NCI-H774 (cell line): ENCODE results near the gene CCDC183.
"Not testable (repeated sequence)": the region's sequence is repeated elsewhere in the genome, so short reads cannot be mapped to it uniquely, and the experiment has no call there.

ENCODE experiments used
- DNase-seq: peaks from one replicate; lab custom pipeline; 2025; lab: John Stamatoyannopoulos, UW

The CCDC183 gene

DNA sequence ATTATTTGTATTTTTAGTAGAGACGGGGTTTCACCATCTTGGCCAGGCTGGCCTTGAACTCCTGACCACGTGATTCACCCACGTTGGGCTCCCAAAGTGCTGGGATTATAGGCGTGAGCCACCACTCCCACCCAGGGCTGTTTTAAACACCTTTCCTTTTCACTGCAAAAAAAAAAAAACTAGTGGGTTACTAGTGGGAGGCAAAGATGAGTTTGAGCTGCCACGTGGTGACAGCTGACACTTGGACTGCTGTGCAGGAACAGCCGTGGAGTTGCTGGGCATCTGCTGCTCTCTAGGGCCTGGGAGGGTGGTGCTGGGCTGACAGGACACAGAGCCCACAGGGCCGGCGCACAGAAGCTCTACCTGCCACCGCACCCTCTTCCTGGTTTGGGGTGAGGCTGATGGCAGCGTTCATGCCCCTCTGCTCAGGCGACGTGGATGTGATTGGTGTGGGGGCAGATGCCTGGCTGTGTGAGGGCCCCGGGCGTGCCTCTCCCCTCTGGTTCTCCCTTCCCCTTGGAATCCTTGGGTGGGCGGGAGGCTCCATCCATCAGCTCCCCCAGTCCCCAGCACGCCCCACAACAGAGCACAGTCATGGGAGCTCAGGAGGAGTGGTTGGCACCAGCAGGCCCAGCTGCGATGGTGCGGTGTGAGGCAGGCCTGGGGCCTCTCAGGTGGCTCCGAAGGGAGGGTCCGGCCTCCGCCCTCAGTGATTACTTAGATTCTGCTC lies 28.5 kb downstream of the CCDC183 start:
- DNase-seq, result no peak

DNA sequence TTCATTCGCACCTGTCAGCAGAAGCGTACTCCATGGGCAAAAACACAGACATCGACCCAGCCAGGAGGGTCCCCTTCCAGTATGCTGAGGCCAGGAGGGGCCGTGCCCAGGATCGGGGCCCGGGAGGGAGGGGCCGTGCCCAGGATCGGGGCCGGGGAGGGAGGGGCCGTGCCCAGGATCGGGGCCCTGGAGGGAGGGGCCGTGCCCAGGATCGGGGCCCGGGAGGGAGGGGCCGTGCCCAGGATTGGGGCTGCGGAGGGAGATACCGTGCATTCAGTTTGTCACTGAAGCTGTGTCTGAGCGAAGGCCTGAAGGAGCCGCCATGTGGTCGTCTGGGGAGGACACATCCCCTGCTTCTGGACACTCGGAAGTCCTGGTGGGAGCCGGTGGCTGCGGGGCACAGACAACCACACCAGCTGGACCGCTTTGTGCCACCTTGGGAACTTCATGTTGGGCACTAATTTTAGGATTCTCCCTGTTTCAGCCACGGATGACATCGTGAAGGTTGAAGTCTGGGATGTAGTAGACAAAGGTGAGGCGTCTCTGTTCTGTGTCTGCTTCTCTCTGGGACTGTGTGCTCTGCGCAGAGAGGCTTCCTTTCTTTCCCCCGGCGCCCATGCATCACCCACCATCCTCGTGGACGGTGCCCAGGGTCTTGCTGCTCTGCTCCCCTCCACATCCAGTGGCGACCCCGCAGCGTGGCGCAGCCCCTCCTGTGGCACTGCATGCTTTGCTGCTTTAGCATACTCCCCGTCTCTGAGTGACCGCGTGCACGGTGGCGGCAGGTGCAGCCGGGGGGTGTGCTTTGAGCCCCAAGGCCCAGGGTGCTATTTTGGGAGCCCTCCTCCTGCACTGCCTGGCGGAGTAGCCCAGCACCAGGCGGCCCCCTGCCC lies 29.4 kb downstream of the CCDC183 start:
- DNase-seq, result no peak

DNA sequence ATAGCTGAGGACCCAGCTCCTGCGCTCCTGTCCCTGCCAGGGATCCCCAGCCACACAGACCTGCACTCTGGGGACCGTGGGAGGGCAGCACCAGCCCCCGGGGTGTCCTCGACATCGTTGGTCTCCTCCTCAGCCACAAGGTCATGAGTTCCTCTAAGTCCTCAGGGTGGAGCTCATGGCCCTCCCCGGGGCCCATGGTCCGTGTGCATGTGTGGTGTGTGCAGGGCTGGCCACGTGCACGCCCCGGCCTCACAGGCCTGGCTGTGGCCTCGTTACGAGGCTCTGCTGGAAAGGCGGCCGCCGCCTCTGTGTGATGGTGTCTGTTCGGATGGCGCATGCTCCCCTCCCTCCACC lies 30.0 kb downstream of the CCDC183 start:
- no peak for DNase-seq

DNA sequence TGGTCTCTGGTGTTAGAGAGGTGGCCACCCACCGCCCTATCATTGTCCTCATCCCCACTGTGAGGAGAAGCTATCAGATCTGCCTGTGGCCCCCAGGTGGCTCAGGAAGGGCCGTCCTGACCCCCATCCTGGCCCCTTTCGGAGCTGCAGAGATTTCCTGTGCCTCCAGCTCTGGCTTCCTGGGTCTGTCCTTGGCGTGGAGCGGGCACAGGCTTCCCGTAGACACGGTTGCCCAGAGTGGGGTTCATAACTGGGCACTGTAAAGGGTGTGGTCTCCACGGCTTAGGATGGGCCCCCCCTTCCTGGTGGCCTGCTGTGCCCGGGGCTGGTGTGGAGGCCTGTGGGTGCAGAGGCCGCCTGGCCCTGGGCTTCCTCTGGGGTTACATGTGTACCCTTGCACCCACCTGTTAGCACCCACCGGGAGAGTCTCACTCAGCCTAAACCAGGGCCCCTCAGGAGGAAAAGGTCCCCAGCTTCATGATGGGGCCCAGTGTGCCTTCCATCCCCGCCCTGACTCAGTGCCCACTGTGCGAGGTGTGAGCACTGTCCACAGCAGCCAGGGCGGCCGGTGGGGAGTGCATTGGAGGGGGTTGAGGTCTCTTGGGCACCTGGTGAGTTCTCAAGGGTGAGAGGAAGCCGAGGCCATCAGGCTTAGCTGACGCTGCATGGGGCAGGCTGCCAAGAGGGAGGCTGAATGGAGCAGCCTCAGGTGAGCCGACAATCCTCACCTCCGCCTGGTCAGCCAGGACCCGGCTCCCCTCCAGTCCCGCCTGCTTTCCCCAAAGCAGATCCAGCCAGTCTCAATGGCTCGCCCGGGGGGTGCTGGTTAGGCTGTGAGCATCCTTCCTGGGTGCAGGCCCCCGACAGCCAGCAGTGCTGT lies 30.8 kb downstream of the CCDC183 start:
- DNase-seq, result no peak

DNA sequence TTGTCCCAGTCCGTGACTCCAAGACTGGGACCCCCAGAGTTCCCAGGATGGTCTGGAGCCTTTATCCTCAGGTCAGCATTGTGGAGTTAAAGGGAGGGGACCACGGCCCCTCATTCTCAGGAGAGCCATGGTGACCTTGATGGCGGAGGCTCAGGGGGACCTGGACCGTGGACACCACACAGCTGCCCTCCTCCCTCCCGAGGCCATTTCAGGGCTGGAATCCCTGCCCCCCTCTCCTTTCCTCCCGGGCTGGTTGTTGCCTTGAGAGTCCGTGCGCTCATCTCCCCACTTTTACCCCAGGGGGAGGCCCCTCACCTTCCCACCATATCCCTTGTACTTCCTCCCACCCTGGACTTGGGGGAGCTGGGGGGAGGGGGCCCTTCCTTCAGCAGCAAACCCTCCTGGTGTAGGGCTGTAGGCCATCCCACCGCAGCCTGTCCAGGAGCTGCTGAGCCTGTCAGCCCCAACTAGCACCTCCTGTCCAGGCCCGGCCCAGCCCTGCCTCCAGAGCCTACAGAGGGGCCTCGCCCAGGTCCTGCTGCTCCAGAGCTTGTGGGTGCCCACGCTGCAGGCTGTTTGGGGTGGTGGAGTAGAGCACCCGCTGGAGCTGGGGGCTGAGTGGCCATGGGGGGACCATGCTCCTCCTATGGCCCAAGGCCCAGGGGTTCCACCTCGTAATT lies 31.8 kb downstream of the CCDC183 start:
- DNase-seq, result no peak

DNA sequence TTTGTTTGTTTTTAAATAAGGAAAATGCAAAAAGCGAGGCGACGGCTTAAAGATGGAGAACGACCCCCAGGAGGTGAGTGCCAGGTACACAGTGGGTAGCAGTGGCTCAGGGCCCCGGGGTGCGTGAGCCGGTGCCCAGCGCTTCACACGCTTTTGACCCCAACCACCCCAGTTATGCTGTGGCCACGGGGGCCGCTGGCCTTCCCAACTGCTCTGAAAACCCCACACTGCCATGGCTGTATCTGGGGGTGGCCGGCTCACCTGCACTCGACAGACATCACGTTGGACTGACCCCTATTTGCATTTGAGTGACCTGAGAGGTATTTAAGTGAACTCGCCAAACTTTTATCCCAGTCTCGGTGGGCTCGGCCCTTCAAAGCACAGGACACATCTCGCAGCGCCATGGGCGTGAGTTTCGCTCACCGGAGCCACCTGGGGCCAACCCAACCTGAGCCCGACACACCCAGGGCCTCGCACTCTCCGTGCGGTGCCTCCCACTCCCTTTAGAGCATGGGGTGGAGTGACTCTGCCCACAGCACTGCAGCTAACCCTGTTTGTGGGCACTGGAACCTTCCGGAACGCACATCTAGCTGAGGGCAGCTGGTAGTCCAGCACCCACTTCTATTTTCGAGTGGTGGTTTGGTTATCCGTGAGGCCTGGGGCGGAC lies 32.5 kb downstream of the CCDC183 start:
- no peak for DNase-seq

DNA sequence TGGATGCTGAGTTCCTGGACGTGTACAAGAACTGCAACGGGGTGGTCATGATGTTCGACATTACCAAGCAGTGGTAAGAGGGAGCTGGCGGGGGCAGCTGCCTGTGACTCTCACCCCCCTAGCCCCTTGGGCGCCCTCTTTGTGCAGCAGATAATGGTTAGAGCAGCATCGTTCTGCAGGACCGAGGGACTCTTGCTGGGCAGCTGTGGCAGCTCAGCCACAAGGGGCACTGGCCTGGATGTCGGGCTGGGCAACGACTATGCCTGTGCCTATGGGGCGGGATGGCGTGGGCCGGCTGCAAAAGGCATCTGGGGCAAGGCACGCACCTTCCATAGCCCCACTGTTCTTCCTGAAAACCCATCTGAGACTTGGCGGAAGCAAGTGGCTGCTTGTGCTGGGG lies 33.3 kb downstream of the CCDC183 start:
- no peak for DNase-seq

DNA sequence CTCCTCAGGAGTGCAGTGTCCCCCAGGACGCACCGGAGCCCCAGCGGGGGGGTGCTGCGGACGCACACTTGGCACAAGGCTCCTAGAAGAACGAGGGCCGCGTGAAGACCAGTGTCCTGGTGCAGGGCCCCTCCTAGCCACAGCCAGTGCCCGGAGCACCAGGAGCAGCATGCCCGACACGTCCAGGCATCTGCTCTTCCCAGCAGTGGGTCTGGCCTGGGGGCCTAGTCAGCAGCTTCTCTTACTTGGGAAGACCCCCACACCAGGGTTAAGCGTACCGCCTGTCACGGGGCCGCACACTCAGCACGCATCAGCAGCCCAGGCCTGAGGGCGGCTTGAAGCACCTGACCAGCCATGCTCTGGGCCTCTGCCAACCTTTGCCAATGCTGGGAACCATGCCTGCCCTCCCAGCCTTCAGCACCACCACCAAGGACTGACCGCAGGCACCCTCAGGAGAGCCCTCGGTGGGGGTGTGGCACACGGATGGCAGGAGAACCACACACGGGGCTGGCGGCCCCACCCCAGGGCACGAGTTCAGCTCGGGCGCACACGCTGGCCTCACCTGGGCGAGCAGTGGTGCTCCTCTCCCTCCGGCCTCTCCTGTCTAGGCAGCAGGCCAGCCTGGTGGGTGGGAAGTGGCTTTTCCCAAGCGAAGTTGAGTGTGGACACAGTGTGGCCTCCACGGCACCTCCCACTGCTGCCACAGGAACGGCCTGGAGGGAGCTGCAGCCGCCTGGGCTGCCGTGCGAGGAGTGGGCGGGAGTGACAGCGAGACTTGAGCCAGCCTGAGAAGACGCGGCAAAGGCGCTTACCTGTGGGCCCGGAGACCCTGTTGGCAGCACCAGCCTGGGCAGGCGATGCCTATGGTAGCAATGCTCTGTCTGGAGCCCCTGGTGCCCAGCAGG lies 34.1 kb downstream of the CCDC183 start:
- no peak for DNase-seq

DNA sequence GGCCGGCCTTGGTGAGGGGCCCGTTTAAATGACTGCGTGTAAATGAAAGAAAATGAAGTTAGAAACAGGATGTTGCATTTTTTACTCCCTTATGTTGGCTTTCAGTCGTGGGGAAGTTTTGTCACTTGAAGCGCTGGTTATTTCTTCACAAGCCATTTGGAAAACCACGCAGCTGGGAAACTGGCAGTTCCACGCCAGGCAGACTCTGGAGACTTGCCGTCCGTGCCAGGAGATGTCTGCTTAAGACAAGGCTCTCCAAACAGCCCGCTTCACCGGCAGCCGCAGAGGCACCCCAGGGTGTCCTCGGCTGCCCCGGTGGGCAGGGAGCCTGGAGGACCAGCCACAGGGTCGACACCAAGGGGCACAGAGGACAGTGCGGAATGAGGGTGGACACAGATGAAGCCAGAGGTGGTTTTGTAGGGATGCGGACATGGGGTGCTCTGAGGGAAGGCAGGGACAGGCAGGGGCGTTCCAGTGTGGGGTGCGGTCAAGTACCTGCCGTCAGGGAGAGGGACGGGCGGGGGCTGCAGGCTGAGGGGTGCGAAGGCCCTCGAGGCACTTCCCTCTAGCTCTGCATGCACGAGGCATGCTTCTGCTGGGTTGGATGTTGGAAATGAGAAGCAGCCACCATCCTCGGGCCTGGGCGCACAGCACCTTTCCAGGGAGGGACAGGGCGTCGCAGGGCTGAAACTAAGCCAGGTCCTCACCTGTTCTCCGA lies 35.0 kb downstream of the CCDC183 start:
- no peak for DNase-seq

DNA sequence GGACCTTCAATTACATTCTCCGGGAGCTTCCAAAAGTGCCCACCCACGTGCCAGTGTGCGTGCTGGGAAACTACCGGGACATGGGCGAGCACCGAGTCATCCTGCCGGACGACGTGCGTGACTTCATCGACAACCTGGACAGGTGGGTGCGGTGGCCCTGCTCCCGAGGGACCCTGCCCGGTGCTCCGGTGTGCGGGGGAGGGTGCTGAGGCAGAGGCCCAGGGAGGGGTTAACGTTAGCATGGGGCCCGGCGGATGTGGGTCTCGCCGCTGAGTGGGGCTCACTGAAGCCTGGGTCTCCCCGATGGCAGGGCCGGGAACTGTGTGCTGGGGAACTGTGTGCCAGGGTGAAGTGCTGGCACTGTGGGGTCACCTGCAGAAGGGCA lies 35.6 kb downstream of the CCDC183 start:
- no peak for DNase-seq

DNA sequence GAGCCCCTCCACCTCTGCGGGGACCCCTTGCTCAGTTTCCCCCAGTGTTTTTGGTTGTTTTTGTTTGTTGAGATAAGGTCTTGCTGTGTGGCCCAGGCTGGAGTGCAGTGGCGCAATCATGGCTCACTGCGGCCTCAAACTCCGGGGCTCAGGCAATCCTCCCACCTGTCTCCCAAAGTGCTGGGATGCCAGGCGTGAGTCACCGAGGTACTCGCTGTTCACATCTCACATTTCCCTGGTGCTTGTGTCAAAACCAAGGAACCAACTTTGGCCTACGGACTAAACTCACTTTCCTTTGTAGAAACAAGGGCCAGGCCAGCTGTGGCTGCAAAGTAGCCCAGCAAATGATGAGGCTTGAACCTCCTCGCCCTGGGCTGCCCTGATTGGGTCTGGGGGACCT lies 36.4 kb downstream of the CCDC183 start:
- no peak for DNase-seq

DNA sequence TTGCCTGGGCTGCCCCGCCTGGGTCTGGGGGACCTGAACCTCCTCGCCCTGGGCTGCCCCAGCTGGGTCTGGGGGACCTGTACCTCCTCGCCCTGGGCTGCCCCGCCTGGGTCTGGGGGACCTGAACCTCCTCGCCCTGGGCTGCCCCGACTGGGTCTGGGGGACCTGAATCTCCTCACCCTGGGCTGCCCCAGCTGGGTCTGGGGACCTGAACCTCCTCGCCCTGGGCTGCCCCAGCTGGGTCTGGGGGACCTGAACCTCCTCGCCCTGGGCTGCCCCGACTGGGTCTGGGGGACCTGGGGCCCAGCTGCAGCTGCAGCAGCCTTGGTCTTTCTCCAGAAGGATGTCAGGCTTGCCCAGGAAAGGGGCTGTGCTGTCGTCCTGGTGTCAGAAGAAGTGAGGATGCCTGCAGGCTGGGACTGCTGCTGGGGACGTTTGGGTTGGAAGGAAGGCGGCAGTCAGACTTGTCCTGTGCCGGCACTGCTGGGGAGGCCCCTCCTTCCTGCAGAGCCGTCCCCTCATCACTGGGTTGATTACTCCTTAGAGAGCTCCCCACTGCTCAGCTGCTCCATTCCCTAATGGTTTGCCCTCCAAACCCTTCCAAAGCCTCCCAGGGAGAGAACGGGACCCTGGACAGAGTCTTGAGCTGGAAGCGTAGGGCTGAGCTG lies 37.4 kb downstream of the CCDC183 start:
- DNase-seq, result not testable (repeated sequence)

DNA sequence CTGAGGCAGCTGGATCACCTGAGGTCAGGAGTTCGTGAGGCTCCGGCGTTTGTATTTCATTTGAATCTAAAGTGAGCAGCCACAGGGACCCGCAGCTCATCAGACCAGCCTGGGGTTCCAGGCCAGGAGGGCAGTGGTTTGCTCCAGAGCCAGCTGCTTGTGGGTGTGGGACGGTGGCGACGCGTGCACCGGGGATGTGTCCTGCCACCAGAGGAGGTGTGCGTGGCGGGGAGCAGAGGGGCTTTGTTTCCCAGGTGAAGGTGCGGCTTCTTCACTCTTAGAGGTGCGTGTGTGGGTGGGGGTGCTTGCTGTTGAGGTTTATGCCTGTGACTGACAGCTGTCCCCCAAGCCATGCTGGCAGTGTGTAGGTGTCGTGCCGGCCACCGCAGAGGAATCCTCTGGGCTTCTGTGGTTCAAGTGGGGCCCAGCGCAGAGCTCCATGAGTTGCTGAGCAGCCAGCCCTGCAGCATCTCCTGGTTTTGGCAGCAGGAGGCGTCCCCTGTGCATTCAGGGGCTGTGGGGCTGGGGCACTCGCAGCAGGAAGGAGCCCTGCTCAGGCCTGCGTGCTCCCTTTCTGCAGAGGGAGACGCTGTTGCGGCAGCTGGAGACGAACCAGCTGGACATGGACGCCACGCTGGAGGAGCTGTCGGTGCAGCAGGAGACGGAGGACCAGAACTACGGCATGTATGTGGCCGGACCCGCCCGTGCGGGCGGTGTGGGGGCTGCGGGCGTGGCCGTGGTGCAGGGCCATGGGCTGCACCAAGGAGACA lies 39.2 kb downstream of the CCDC183 start:
- DNase-seq, result no peak

DNA sequence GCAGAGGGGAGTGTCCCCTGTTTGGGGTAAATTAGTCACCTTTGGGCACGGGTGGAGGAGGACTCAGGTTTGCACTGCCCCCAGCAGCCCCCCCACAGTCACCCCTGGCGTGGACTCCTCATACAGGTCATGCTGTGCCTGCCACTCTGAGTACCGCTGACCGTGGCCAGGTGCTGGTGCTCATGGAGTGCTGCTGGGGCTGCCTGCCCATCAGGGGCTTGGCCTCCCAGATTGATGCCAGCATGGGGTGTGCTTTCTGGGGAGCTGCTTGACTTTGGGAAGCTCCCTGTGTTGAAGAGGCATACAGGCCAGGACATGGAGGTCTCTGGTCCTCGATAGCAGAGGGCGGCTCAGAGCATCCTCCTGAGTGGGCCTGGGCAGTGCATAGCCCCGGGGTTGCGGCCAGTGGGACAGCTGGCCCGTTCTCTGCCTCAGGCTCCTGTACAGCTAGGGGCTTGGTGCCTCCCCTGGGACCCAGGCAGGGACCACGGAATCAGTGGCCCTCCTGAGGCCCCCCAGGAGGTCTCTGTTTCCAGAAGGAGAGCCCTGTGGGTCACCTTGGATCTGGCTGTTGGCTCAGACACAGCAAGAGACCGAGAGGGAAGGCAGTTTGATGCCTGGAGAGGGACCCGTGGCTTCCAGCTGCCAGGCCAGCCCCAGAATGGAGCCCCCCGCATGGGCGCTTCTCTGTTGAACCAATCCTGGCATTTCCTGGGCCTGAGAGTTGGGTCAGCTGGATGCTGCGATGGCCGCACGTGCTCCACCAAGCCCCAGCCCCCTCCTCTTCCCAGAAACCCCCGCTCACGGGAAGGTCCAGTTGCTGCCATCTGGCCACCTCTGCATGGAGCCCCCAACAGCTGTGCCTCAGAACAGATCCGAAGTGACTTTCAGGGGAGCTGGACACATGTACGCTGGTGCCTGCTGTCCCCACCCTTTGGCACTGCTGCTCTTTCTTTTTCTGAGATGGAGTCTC lies 40.1 kb downstream of the CCDC183 start:
- no peak for DNase-seq

DNA sequence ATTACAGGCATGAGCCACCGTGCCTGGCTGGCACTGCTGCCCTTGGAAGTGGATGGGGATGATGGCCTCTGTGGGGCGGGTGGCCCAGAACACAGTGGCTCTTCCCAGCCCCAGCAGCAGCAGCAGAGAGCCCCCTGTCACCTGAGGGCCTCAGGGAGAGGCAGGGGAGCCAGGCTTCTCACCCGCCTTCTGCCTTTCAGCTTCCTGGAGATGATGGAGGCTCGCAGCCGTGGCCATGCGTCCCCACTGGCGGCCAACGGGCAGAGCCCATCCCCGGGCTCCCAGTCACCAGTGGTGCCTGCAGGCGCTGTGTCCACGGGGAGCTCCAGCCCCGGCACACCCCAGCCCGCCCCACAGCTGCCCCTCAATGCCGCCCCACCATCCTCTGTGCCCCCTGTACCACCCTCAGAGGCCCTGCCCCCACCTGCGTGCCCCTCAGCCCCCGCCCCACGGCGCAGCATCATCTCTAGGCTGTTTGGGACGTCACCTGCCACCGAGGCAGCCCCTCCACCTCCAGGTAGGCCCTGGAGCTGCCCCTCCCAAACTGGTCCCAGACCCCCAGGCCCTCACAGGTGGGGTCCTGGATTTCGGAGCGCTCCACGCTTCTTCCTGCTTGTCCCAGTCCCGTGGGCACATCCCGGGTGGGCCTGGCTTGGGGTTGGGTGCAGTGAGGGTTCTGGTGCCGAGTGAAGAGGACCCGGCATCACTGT lies 41.2 kb downstream of the CCDC183 start:
- DNase-seq, result no peak

DNA sequence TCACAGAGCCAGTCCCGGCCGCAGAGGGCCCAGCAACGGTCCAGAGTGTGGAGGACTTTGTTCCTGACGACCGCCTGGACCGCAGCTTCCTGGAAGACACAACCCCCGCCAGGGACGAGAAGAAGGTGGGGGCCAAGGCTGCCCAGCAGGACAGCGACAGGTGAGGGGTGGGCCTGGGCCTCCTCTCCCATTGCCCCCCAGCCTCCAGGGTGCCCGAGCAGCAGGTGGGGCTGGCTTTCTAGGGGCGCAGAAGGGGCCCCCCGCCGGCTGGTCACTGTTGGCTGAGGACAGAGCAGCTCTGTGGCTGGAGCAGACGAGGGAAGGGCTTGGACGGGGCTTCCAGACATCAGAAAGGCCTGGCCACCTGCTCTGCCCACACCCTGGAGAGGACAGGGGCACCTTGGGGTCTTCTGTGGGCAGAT lies 41.7 kb downstream of the CCDC183 start:
- DNase-seq, result not testable (repeated sequence)
